Hepatocyte (in vitro differentiated cells): ENCODE results near the gene ASB10.

Experiments used
- CTCF ChIP-seq: fragments of 200-600 bp; sonication (generic); IDR thresholded peaks from 2 replicates; pipeline ENCODE4 v1.5.1; 2016; ENCODE audit warnings: antibody characterized with exemption, mild to moderate bottlenecking; ENCODE audit not compliant: poor library complexity
- EZH2 ChIP-seq: fragments of 200-600 bp; sonication (generic); IDR thresholded peaks from 2 replicates; pipeline ENCODE4 v1.6.1; 2016; ENCODE audit warnings: antibody characterized with exemption, mild to moderate bottlenecking, borderline replicate concordance

GRCh38 chr7:151206914-151207313, 19.9 kb upstream of the ASB10 start:
- no peak for TF ChIP-seq EZH2
- no peak for TF ChIP-seq CTCF
